HepG2 (cell line): ENCODE data around the gene TAS2R13. TPM values are rescaled to one million over a fixed set of nuclear protein-coding genes. Genes with fewer than 3 reads are reported as not detected.

Source experiments
- ATF7-NPFF ChIP-seq: sonication (generic); formaldehyde crosslinking; IDR thresholded peaks from 2 replicates; pipeline ENCODE4 v1.8.1; 2023; ENCODE audit warnings: mild to moderate bottlenecking, low read depth, missing genetic modification reagents, moderate library complexity
- CCDC6 ChIP-seq: sonication (generic); formaldehyde crosslinking; IDR thresholded peaks from 2 replicates; pipeline ENCODE4 v1.8.1; 2022; ENCODE audit warnings: mild to moderate bottlenecking, missing genetic modification reagents, moderate library complexity
- ETV6 ChIP-seq: sonication (generic); formaldehyde crosslinking; conservative IDR thresholded peaks from 2 replicates; pipeline ENCODE4 v1.4.0; 2020; ENCODE audit warnings: missing genetic modification reagents
- HDAC2 ChIP-seq: sonication (generic); formaldehyde crosslinking; IDR thresholded peaks from 2 replicates; pipeline ENCODE4 v1.4.0; 2020; ENCODE audit warnings: missing genetic modification reagents
- HOXA7 ChIP-seq: sonication (generic); formaldehyde crosslinking; IDR thresholded peaks from 2 replicates; pipeline ENCODE4 v1.8.1; 2022; ENCODE audit warnings: mild to moderate bottlenecking, missing genetic modification reagents, moderate library complexity
- IRX3 ChIP-seq: sonication (generic); formaldehyde crosslinking; IDR thresholded peaks from 2 replicates; pipeline ENCODE4 v1.8.1; 2023; ENCODE audit warnings: mild to moderate bottlenecking, low read depth, missing genetic modification reagents, borderline replicate concordance
- MAFG ChIP-seq: sonication (generic); formaldehyde crosslinking; IDR thresholded peaks from 2 replicates; pipeline ENCODE4 v1.5.1; 2020; ENCODE audit warnings: mild to moderate bottlenecking, missing genetic modification reagents
- MZF1 ChIP-seq: sonication (generic); formaldehyde crosslinking; IDR thresholded peaks from 2 replicates; pipeline ENCODE4 v1.8.1; 2023; ENCODE audit warnings: mild to moderate bottlenecking, missing genetic modification reagents, borderline replicate concordance
- PAWR ChIP-seq: sonication (generic); formaldehyde crosslinking; IDR thresholded peaks from 2 replicates; pipeline ENCODE4 v1.4.0; 2020; ENCODE audit warnings: missing genetic modification reagents, mild to moderate bottlenecking, borderline replicate concordance
- POLR2A ChIP-seq, 2 experiments: IDR thresholded peaks; 2 replicates each; pipeline ENCODE4 v1.6.1; 2011; ENCODE audit warnings: low read depth in 2 of 2, low read length in 2 of 2, mild to moderate bottlenecking in 1 of 2, moderate library complexity in 1 of 2; ENCODE audit not compliant: insufficient read depth in 1 of 2
- SP140L ChIP-seq: sonication (generic); formaldehyde crosslinking; IDR thresholded peaks from 2 replicates; pipeline ENCODE4 v1.4.0; 2020; ENCODE audit warnings: missing genetic modification reagents, borderline replicate concordance
- TFE3 ChIP-seq: IDR thresholded peaks from 2 replicates; pipeline ENCODE4 v1.6.1; 2016
- ZEB1 ChIP-seq: IDR thresholded peaks from 2 replicates; pipeline ENCODE4 v1.6.1; 2012; ENCODE audit warnings: mild to moderate bottlenecking, low read depth, inconsistent platforms; ENCODE audit not compliant: insufficient replicate concordance
- ZNF138 ChIP-seq: sonication (generic); formaldehyde crosslinking; IDR thresholded peaks from 2 replicates; pipeline ENCODE4 v1.5.0; 2020; ENCODE audit warnings: mild to moderate bottlenecking, low read depth, missing genetic modification reagents
- ZNF451 ChIP-seq: sonication (generic); formaldehyde crosslinking; IDR thresholded peaks from 2 replicates; pipeline ENCODE4 v1.5.0; 2020; ENCODE audit warnings: mild to moderate bottlenecking, missing genetic modification reagents
- ZNF616 ChIP-seq: sonication (generic); formaldehyde crosslinking; IDR thresholded peaks from 2 replicates; pipeline ENCODE4 v1.5.0; 2020; ENCODE audit warnings: low read depth, mild to moderate bottlenecking, missing genetic modification reagents
- ZNF788 ChIP-seq: sonication (generic); formaldehyde crosslinking; IDR thresholded peaks from 2 replicates; pipeline ENCODE4 v1.5.0; 2020; ENCODE audit warnings: mild to moderate bottlenecking, missing genetic modification reagents, borderline replicate concordance
- ZNF883 ChIP-seq: sonication (generic); formaldehyde crosslinking; IDR thresholded peaks from 2 replicates; pipeline ENCODE4 v1.5.1; 2020; ENCODE audit warnings: mild to moderate bottlenecking, missing genetic modification reagents; ENCODE audit errors: not compliant biosample characterization
- ZSCAN21 ChIP-seq: sonication (generic); formaldehyde crosslinking; IDR thresholded peaks from 2 replicates; pipeline ENCODE4 v1.8.0; 2022; ENCODE audit warnings: mild to moderate bottlenecking, missing genetic modification reagents, moderate library complexity, borderline replicate concordance
- ZSCAN30 ChIP-seq: sonication (generic); formaldehyde crosslinking; IDR thresholded peaks from 2 replicates; pipeline ENCODE4 v1.5.0; 2020; ENCODE audit warnings: mild to moderate bottlenecking, missing genetic modification reagents
- polyA plus RNA-seq, 8 experiments: library from polyadenylated mRNA; depleted of rRNA in 3 of 8; stranded (reverse) in 7 of 8; unstranded in 1 of 8; fragments of >200 nt; fragmentation: Illumina TruSeq in 4 of 8; extraction: Trizol in 4 of 8; gene quantifications; 2 replicates each; pipeline versions ENCODE4 v1.2.1 to v1.2.3, GENCODE V29; 2011 to 2016; ENCODE audit warnings: low read depth in 4 of 8, missing spikeins in 1 of 8, mixed read lengths in 1 of 8; ENCODE audit not compliant: insufficient read depth in 1 of 8
- total RNA-seq, 5 experiments: library from RNA; depleted of rRNA; stranded (reverse); fragments of >200 nt; fragmentation: Illumina TruSeq; extraction: Trizol; gene quantifications; 2 replicates each; pipeline ENCODE4 v1.2.3, GENCODE V29; 2016; ENCODE audit warnings: low read depth in 1 of 5
- TF ChIP-seq, protein P1 (sequence below): sonication (generic); formaldehyde crosslinking; IDR thresholded peaks from 2 replicates; pipeline ENCODE4 v1.8.0; 2022; ENCODE audit warnings: missing genetic modification reagents, low read depth, mild to moderate bottlenecking, borderline replicate concordance
- TF ChIP-seq, protein P2 (sequence below): IDR thresholded peaks from 2 replicates; pipeline ENCODE4 v1.6.1; 2016; ENCODE audit warnings: mild to moderate bottlenecking
- TF ChIP-seq, protein P3 (sequence below): sonication (generic); formaldehyde crosslinking; IDR thresholded peaks from 2 replicates; pipeline ENCODE4 v1.4.0; 2020; ENCODE audit warnings: missing genetic modification reagents
- TF ChIP-seq, protein P4 (sequence below): sonication (generic); formaldehyde crosslinking; IDR thresholded peaks from 2 replicates; pipeline ENCODE4 v1.5.0; 2020; ENCODE audit warnings: mild to moderate bottlenecking, missing genetic modification reagents

TAS2R13 gene
- total and polyA plus RNA-seq, 2 of the 13 experiments (the other 11 are each of a cell fraction or from before 2014, with no cell fraction given), result 0.33 to 1.3 TPM

DNA sequence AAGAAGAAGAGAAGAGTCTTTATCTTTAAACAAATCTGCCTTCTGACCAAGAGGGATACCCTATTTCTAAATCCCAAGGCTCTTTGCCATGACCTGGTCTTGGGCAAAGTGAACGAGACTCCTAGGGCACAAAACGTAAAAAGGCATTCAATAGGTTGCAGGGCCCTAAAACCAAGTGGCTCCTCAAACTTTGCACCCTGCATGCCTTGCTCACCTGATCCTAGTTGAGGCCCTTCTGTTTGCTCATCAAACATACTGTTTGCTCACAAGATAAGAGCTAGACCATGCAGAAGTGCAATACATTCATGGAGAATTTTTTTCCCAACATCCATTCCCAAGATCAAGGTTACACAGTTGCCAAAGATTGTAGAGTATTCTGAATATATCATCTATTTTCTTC, 17.4 kb downstream of the TAS2R13 start (continued):
- TF ChIP-seq HDAC2 (CRISPR knock-in tag) (peak; percentile 98), SP140L (CRISPR knock-in tag) (peak; percentile 54; the same call in 1 of the 2 replicates), MAFG (no peak), IRX3 (no peak), ATF7-NPFF (no peak), ETV6 (CRISPR knock-in tag) (no peak), MZF1 (CRISPR knock-in tag) (no peak), ZNF788 (CRISPR knock-in tag) (peak; percentile 96; the same call in 1 of the 2 replicates), ZEB1 (peak; percentile 80), PAWR (CRISPR knock-in tag) (no peak), ZNF883 (CRISPR knock-in tag) (no peak), ZSCAN21 (no peak), POLR2A (IDR thresholded peaks at IDR 0.05; ENCODE audit: insufficient read depth in 1 of 2, low read depth in 2 of 2, low read length in 2 of 2) (peak in 1 of 2 experiments; percentile 50; a peak in 1 of 4 replicates), ZNF451 (CRISPR knock-in tag) (no peak), CCDC6 (CRISPR knock-in tag) (no peak), ZNF616 (CRISPR knock-in tag) (no peak), HOXA7 (CRISPR knock-in tag) (no peak), ZNF138 (CRISPR knock-in tag) (no peak), TFE3 (peak; percentile 99), ZSCAN30 (CRISPR knock-in tag) (no peak)
- TF ChIP-seq, protein P1, sequence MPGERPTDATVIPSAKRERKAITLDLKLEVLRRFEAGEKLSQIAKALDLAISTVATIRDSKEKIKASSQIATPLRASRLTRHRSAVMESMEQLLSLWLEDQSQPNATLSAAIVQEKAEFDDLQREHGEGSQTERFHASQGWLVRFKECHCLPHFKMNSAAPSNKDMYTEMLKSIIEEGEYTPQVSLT, result no peak
- TF ChIP-seq, protein P2, sequence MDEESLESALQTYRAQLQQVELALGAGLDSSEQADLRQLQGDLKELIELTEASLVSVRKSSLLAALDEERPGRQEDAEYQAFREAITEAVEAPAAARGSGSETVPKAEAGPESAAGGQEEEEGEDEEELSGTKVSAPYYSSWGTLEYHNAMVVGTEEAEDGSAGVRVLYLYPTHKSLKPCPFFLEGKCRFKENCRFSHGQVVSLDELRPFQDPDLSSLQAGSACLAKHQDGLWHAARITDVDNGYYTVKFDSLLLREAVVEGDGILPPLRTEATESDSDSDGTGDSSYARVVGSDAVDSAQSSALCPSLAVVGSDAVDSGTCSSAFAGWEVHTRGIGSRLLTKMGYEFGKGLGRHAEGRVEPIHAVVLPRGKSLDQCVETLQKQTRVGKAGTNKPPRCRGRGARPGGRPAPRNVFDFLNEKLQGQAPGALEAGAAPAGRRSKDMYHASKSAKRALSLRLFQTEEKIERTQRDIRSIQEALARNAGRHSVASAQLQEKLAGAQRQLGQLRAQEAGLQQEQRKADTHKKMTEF (CRISPR knock-in tag), result peak; percentile 98
- TF ChIP-seq, protein P3, sequence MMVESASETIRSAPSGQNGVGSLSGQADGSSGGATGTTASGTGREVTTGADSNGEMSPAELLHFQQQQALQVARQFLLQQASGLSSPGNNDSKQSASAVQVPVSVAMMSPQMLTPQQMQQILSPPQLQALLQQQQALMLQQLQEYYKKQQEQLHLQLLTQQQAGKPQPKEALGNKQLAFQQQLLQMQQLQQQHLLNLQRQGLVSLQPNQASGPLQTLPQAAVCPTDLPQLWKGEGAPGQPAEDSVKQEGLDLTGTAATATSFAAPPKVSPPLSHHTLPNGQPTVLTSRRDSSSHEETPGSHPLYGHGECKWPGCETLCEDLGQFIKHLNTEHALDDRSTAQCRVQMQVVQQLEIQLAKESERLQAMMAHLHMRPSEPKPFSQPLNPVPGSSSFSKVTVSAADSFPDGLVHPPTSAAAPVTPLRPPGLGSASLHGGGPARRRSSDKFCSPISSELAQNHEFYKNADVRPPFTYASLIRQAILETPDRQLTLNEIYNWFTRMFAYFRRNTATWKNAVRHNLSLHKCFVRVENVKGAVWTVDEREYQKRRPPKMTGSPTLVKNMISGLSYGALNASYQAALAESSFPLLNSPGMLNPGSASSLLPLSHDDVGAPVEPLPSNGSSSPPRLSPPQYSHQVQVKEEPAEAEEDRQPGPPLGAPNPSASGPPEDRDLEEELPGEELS (CRISPR knock-in tag), result peak; percentile 97
- TF ChIP-seq, protein P4, sequence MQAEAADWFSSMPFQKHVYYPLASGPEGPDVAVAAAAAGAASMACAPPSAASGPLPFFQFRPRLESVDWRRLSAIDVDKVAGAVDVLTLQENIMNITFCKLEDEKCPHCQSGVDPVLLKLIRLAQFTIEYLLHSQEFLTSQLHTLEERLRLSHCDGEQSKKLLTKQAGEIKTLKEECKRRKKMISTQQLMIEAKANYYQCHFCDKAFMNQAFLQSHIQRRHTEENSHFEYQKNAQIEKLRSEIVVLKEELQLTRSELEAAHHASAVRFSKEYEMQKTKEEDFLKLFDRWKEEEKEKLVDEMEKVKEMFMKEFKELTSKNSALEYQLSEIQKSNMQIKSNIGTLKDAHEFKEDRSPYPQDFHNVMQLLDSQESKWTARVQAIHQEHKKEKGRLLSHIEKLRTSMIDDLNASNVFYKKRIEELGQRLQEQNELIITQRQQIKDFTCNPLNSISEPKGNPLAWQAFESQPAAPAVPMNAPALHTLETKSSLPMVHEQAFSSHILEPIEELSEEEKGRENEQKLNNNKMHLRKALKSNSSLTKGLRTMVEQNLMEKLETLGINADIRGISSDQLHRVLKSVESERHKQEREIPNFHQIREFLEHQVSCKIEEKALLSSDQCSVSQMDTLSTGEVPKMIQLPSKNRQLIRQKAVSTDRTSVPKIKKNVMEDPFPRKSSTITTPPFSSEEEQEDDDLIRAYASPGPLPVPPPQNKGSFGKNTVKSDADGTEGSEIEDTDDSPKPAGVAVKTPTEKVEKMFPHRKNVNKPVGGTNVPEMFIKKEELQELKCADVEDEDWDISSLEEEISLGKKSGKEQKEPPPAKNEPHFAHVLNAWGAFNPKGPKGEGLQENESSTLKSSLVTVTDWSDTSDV (CRISPR knock-in tag), result no peak
